Loucy (cell line): ENCODE data around the gene ITGA11.

Source experiments
- H2AFZ ChIP-seq: fragments of 200-600 bp; sonication (generic); 2 replicates; pipeline ENCODE4 v1.6.0; 2016; ENCODE audit warnings: antibody characterized with exemption, mild to moderate bottlenecking, low read length, moderate library complexity
- H3F3A ChIP-seq: fragments of 200-600 bp; 2 replicates; pipeline ENCODE4 v1.6.0; 2016; ENCODE audit warnings: antibody characterized with exemption, low read depth, mild to moderate bottlenecking
- H3K27me3 ChIP-seq: fragments of 200-600 bp; sonication (generic); 2 replicates; pipeline ENCODE4 v1.6.1; 2014; ENCODE audit warnings: low read length, mild to moderate bottlenecking; ENCODE audit not compliant: insufficient read depth, poor library complexity, severe bottlenecking
- H3K36me3 ChIP-seq: fragments of 200-600 bp; sonication (generic); 2 replicates; pipeline ENCODE4 v1.6.1; 2016; ENCODE audit warnings: low read length; ENCODE audit not compliant: insufficient read depth
- H3K4me1 ChIP-seq: fragments of 200-600 bp; sonication (generic); 2 replicates; pipeline ENCODE4 v1.5.1; 2014; ENCODE audit warnings: low read length, mild to moderate bottlenecking; ENCODE audit not compliant: insufficient read depth, poor library complexity, severe bottlenecking
- H3K4me2 ChIP-seq: fragments of 200-600 bp; sonication (generic); 2 replicates; pipeline ENCODE4 v1.6.0; 2014; ENCODE audit warnings: antibody characterized with exemption, low read length, low read depth, mild to moderate bottlenecking; ENCODE audit not compliant: poor library complexity, severe bottlenecking
- H3K4me3 ChIP-seq: fragments of 200-600 bp; sonication (generic); 2 replicates; pipeline ENCODE4 v1.5.1; 2014; ENCODE audit warnings: low read length, mild to moderate bottlenecking, mixed read lengths; ENCODE audit not compliant: poor library complexity, severe bottlenecking
- H3K79me2 ChIP-seq: fragments of 200-600 bp; sonication (generic); 2 replicates; pipeline ENCODE4 v1.6.1; 2014; ENCODE audit warnings: low read length; ENCODE audit not compliant: insufficient read depth
- H3K9ac ChIP-seq: fragments of 200-600 bp; sonication (generic); 2 replicates; pipeline ENCODE4 v1.6.0; 2014; ENCODE audit warnings: mild to moderate bottlenecking, low read depth, low read length, moderate library complexity; ENCODE audit not compliant: poor library complexity, severe bottlenecking
- H3K9me2 ChIP-seq: fragments of 200-600 bp; sonication (generic); replicated peaks from 2 replicates; pipeline ENCODE4 v1.6.1; 2016; ENCODE audit warnings: low read depth, low read length, mixed read lengths
- H3K9me3 ChIP-seq: fragments of 200-600 bp; sonication (generic); 2 replicates; pipeline ENCODE4 v1.6.1; 2014; ENCODE audit warnings: mild to moderate bottlenecking, antibody characterized with exemption, low read length, low read depth; ENCODE audit not compliant: insufficient read depth
- H4K20me1 ChIP-seq: fragments of 200-600 bp; sonication (generic); 2 replicates; pipeline ENCODE4 v1.6.0; 2014; ENCODE audit warnings: antibody characterized with exemption, low read length, mild to moderate bottlenecking; ENCODE audit not compliant: insufficient read depth, poor library complexity, severe bottlenecking
- CTCF ChIP-seq: fragments of 200-600 bp; sonication (generic); conservative IDR thresholded peaks from 2 replicates; pipeline ENCODE4 v1.5.1; 2014; ENCODE audit warnings: mild to moderate bottlenecking, antibody characterized with exemption, low read length
- EZH2phosphoT487 ChIP-seq: fragments of 200-600 bp; IDR thresholded peaks from 2 replicates; pipeline ENCODE4 v1.6.1; 2018; ENCODE audit warnings: antibody characterized with exemption, mild to moderate bottlenecking, moderate library complexity, borderline replicate concordance

ITGA11 gene

DNA sequence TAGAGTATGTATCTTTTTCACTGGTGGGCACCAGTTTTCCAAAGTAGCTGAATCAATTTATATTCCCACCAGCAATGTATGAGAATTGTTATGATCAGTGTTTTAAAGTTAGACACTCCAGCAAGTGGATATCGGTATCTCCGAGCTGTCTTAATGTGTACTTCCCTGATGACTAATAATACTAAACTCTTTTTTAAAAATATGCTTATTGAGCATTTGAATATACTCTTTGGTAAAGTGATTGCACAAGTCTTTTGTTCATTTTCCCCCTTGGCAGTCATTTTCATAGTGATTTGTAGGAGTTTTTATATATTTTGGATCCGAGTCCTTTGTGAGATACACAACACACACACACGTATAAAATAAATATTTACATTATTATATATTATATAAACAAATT lies 166.9 kb downstream of the ITGA11 start:
- H3K9me3 ChIP-seq: no peaks in the 10 kb centered on the region
- H3K9me2 ChIP-seq: no peaks in the 10 kb centered on the region
- H3K27me3 ChIP-seq: peaks cover 13% of the 10 kb centered on the region
- no peaks in the 10 kb centered on the region for H4K20me1 ChIP-seq
- no peaks in the 10 kb centered on the region for H3K36me3 ChIP-seq
- TF ChIP-seq EZH2phosphoT487: no peak
- TF ChIP-seq CTCF: no peak
- H3K4me3 ChIP-seq: no peak overlapping the region
- no peak overlapping the region for H3K4me2 ChIP-seq
- H2AFZ ChIP-seq: no peak overlapping the region
- H3K4me1 ChIP-seq: no peaks in the 10 kb centered on the region
- no peak overlapping the region for H3K9ac ChIP-seq
- no peaks in the 10 kb centered on the region for H3K79me2 ChIP-seq
- H3F3A ChIP-seq: no peaks in the 10 kb centered on the region

- H3K4me3 ChIP-seq: no peak overlapping the region
- TF ChIP-seq CTCF (no peak), EZH2phosphoT487 (no peak)
- H3K4me2 ChIP-seq: no peak overlapping the region
- H3K9me2 ChIP-seq: no peaks in the 10 kb centered on the region
- H3F3A ChIP-seq: no peaks in the 10 kb centered on the region
- no peaks in the 10 kb centered on the region for H3K36me3 ChIP-seq
- no peaks in the 10 kb centered on the region for H4K20me1 ChIP-seq
- no peak overlapping the region for H3K9ac ChIP-seq
- no peak overlapping the region for H2AFZ ChIP-seq
- H3K79me2 ChIP-seq: no peaks in the 10 kb centered on the region
- H3K27me3 ChIP-seq: peaks cover 13% of the 10 kb centered on the region
- no peaks in the 10 kb centered on the region for H3K9me3 ChIP-seq
- no peaks in the 10 kb centered on the region for H3K4me1 ChIP-seq
Measured at GRCh38 chr15:68264282-68264681, 167.7 kb downstream of the ITGA11 start.

DNA sequence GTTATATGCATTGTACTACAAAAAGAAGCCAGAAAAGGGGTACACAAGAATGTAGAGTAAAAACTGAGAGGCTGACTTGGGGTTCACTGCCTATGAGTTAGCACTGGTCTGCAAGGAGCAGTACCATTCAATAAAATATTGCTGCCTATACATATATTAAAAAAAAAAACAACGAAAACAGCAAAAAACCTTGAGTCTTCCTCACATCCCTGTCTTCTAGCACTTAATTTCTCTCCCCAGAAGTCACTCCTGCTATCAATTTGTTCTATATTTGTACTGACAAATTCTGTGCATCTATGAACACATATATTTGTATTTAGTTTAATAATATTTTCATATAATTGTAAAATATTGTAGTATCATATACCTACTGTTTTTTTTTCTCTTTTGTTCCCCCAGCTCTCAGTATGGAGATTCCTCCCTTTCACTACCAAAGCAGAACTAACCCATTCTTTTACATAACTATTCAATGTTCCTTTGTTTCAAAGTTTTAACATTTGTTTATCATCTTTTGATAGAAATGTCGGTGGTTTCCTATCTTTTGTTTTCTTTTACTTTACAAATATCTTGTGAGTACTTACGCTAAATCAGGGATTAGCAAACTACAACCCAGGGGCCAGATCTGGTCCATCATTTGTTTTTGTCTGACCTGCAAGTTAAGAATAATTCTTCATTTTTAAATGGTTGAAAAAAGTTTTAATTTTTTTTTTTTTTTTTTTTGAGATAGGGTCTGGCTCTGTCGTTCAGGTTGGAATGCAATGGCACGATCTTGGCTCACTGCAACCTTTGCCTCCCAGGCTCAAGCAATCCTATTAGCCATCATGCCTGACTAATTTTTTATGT lies 169.2 kb downstream of the ITGA11 start:
- H4K20me1 ChIP-seq: no peaks in the 10 kb centered on the region
- no peaks in the 10 kb centered on the region for H3K9me2 ChIP-seq
- TF ChIP-seq CTCF: no peak
- no peak for TF ChIP-seq EZH2phosphoT487
- H3K36me3 ChIP-seq: no peaks in the 10 kb centered on the region
- no peaks in the 10 kb centered on the region for H3K9me3 ChIP-seq
- H3K27me3 ChIP-seq: peaks cover 13% of the 10 kb centered on the region
- no peaks in the 10 kb centered on the region for H3F3A ChIP-seq
- no peaks in the 10 kb centered on the region for H3K4me1 ChIP-seq
- H3K4me2 ChIP-seq: no peak overlapping the region
- H2AFZ ChIP-seq: no peak overlapping the region
- no peak overlapping the region for H3K4me3 ChIP-seq
- H3K9ac ChIP-seq: no peak overlapping the region
- H3K79me2 ChIP-seq: no peaks in the 10 kb centered on the region
